Measurements from ENCODE around the gene TRIM66.

- TF ChIP-seq EZH2 (IDR thresholded peaks at IDR 0.05; ENCODE audit: borderline replicate concordance, low read depth, low read length, severe bottlenecking) (no peak), CTCF (IDR thresholded peaks at IDR 0.05; ENCODE audit: extremely low read depth in 1 of 2, insufficient read depth in 1 of 2, low read depth in 1 of 2, low read length in 2 of 2) (no peak), POLR2AphosphoS5 (IDR thresholded peaks at IDR 0.05; ENCODE audit: insufficient read depth, low read depth, low read length) (no peak), MYC (IDR thresholded peaks at IDR 0.05; ENCODE audit: low read depth, low read length) (no peak), POLR2A (IDR thresholded peaks at IDR 0.05; ENCODE audit: low read depth, low read length) (no peak)
Measured at GRCh38 chr11:8712506-8712905, 30.0 kb upstream of the TRIM66 start.

Measured in endothelial cell of umbilical vein (primary cell).